ENCODE measurements around the gene NCAPD2.
"Not testable (repeated sequence)": the region's sequence is repeated elsewhere in the genome, so short reads cannot be mapped to it uniquely, and the experiment has no call there.

The NCAPD2 gene

DNA sequence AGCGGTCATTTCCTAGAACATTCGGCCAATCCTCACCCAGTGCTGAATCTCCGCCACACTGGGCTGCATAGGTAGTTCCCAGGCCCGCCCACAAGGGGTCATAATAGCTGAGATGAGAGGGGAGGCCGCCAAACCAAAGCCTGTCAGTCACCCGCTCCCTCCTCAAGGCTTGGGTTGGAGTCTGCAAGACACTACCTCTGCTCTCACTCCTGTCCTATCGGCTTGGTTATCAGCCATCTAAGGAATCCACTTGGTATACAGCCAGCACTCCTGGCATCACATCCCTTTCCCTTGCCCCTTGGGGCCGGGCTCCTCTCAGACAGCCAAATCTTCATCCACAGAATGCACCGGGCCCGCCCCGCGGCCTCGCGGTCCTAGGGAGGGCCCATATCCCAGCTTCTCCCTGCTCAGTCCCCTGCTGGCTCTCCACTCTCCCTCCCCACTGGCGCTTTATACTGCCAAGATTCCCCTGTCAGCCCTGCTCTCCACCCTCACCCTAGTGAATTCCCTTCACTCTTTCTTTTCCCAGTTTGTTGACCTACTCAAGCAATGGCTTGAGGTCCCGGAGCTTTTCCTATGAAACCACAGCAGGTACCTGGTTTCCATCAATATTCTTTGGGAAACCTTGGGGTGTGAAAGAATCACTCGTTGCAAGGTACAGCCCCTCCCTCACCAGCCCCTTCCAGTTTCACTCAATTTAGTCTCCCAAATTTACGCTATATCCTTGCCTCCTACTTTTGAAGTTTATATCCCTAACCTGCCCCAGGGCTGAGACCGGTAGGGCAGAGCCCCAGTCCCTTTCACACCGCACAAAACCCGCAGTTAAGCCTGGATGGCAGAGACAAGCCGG is 60.5 kb downstream of the NCAPD2 start:
- H3K4me1 ChIP-seq (ENCODE audit: insufficient read depth, low read length) = peaks cover 13% of the 10 kb centered on the region; the same call in 1 of the 2 replicates
- no peaks in the 10 kb centered on the region for H3K9me3 ChIP-seq (ENCODE audit: insufficient read depth, low read depth, low read length)
- peak overlapping the region; percentile 62; the same call in 1 of the 2 replicates for H3K9ac ChIP-seq (ENCODE audit: low read depth, low read length)
- WGBS = 9% methylated on average over 22 of the region's 22 CpGs
- peaks cover 42% of the 10 kb centered on the region for H3K36me3 ChIP-seq (ENCODE audit: insufficient read depth, low read length)
- H3K27me3 ChIP-seq (ENCODE audit: insufficient read depth, low read length) = no peaks in the 10 kb centered on the region
- H3K4me3 ChIP-seq (ENCODE audit: low read length) = peak overlapping the region; percentile 80
- no peak overlapping the region for H3K27ac ChIP-seq (ENCODE audit: low read depth, low read length)

- H3K27me3 ChIP-seq (ENCODE audit: insufficient read depth, low read length) = no peaks in the 10 kb centered on the region
- H3K4me1 ChIP-seq (ENCODE audit: insufficient read depth, low read length) = peaks cover 13% of the 10 kb centered on the region; the same call in 1 of the 2 replicates
- peaks cover 43% of the 10 kb centered on the region for H3K36me3 ChIP-seq (ENCODE audit: insufficient read depth, low read length)
- H3K4me3 ChIP-seq (ENCODE audit: low read length) = peak overlapping the region; percentile 80
- H3K27ac ChIP-seq (ENCODE audit: low read depth, low read length) = no peak overlapping the region
- H3K9me3 ChIP-seq (ENCODE audit: insufficient read depth, low read depth, low read length) = no peaks in the 10 kb centered on the region
- peak overlapping the region; percentile 62 for H3K9ac ChIP-seq (ENCODE audit: low read depth, low read length)
- 1% methylated on average over 61 of the region's 61 CpGs for WGBS
Observed at GRCh38 chr12:6555018-6555691, 61.3 kb downstream of the NCAPD2 start.

DNA sequence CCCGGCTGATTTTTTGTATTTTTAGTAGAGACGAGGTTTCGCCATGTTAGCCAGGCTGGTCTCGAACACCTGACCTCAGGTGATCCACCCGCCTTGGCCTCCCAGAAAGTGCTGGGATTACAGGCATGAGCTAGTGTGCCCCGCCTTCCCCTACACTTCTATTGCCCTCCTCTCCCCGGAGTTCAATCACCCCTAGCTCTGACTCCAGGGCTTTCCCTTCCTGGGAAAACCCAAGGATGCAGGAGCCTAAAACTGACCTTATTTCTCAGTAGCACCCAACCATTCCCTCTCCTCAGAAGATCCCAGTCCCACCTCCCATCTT is 62.6 kb downstream of the NCAPD2 start:
- H3K9ac ChIP-seq (ENCODE audit: low read depth, low read length); H3K9me3 ChIP-seq (ENCODE audit: insufficient read depth, low read depth, low read length); H3K27me3 ChIP-seq (ENCODE audit: insufficient read depth, low read length); H3K27ac ChIP-seq (ENCODE audit: low read depth, low read length); H3K4me3 ChIP-seq (ENCODE audit: low read length): not testable (repeated sequence)
- 88% methylated on average over 7 of the region's 7 CpGs for WGBS
- Histone ChIP-seq H3K4me1 (ENCODE audit: insufficient read depth, low read length) (peaks cover 13% of the 10 kb centered on the region; the same call in 1 of the 2 replicates), H3K36me3 (ENCODE audit: insufficient read depth, low read length) (peaks cover 51% of the 10 kb centered on the region)

GRCh38 chr12:6556857-6557256 is 63.0 kb downstream of the NCAPD2 start:
- no peak overlapping the region for H3K27ac ChIP-seq (ENCODE audit: low read depth, low read length)
- WGBS = 90% methylated on average over 4 of the region's 4 CpGs
- H3K9me3 ChIP-seq (ENCODE audit: insufficient read depth, low read depth, low read length) = no peaks in the 10 kb centered on the region
- H3K27me3 ChIP-seq (ENCODE audit: insufficient read depth, low read length) = no peaks in the 10 kb centered on the region
- no peak overlapping the region for H3K9ac ChIP-seq (ENCODE audit: low read depth, low read length)
- H3K36me3 ChIP-seq (ENCODE audit: insufficient read depth, low read length) = peaks cover 53% of the 10 kb centered on the region
- no peak overlapping the region for H3K4me3 ChIP-seq (ENCODE audit: low read length)
- peaks cover 13% of the 10 kb centered on the region; the same call in 1 of the 2 replicates for H3K4me1 ChIP-seq (ENCODE audit: insufficient read depth, low read length)

DNA sequence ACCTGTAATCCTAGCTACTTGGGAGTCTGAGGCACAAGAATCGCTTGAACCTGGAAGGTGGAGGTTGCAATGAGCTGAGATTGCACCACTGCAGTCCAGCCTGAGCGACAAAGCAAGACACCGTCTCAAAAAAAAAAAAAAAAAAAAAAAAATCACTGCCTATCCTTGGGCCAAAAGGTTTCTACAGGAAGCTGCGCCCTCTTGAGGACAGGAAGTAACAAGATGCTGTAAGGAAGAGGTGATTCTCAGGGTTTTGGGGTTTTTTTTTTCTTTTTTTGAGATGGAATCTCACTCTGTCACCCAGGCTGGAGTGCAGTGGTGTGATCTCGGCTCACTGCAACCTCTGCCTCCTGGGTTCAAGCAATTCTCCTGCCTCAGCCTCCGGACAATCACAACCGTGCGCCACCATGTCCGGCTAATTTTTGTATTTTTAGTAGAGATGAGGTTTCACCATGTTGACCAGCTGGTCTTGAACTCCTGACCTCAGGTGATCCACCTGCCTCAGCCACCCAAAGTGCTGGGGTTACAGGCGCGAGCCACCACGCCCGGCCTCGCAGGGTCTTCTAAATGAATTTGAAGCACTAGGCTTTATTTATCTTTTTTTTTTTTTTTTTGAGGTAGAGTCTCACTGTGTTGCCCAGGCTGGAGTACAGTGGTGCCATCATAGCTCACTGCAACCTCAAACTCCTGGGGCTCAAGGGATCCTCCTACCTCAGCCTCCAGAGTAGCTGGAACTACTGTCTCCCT is 64.3 kb downstream of the NCAPD2 start:
- Histone ChIP-seq H3K36me3 (ENCODE audit: insufficient read depth, low read length) (peaks cover 60% of the 10 kb centered on the region), H3K4me1 (ENCODE audit: insufficient read depth, low read length) (peaks cover 13% of the 10 kb centered on the region; the same call in 1 of the 2 replicates)
- H3K9me3 ChIP-seq (ENCODE audit: insufficient read depth, low read depth, low read length); H3K4me3 ChIP-seq (ENCODE audit: low read length); H3K27me3 ChIP-seq (ENCODE audit: insufficient read depth, low read length); H3K27ac ChIP-seq (ENCODE audit: low read depth, low read length); H3K9ac ChIP-seq (ENCODE audit: low read depth, low read length): not testable (repeated sequence)
- WGBS = 87% methylated on average over 12 of the region's 14 CpGs

DNA sequence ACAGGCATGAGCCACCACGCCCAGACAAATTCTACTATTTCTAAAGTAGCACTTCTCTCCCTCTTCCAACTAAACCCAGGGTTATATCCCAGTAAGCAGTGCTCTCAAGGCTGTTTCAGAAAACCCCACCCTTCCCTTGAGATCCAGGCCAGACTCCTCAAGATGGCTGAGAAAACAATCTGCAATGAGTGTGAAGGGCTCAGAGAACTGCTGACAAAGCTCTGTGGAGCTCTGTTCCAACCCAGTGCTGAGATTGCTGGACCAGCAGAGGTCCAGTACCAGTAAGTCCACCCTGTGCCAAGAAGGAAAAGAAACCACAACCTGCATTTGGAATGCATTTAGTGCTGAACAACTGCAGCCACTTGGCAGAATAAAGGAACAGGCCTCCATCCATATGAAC is 65.6 kb downstream of the NCAPD2 start:
- Histone ChIP-seq H3K36me3 (ENCODE audit: insufficient read depth, low read length) (peaks cover 73% of the 10 kb centered on the region), H3K4me3 (ENCODE audit: low read length) (no peak overlapping the region), H3K9me3 (ENCODE audit: insufficient read depth, low read depth, low read length) (no peaks in the 10 kb centered on the region), H3K27me3 (ENCODE audit: insufficient read depth, low read length) (no peaks in the 10 kb centered on the region), H3K4me1 (ENCODE audit: insufficient read depth, low read length) (peaks cover 5% of the 10 kb centered on the region; the same call in 1 of the 2 replicates), H3K27ac (ENCODE audit: low read depth, low read length) (no peak overlapping the region), H3K9ac (ENCODE audit: low read depth, low read length) (no peak overlapping the region)
- 97% methylated on average over 1 of the region's 1 CpG for WGBS

DNA sequence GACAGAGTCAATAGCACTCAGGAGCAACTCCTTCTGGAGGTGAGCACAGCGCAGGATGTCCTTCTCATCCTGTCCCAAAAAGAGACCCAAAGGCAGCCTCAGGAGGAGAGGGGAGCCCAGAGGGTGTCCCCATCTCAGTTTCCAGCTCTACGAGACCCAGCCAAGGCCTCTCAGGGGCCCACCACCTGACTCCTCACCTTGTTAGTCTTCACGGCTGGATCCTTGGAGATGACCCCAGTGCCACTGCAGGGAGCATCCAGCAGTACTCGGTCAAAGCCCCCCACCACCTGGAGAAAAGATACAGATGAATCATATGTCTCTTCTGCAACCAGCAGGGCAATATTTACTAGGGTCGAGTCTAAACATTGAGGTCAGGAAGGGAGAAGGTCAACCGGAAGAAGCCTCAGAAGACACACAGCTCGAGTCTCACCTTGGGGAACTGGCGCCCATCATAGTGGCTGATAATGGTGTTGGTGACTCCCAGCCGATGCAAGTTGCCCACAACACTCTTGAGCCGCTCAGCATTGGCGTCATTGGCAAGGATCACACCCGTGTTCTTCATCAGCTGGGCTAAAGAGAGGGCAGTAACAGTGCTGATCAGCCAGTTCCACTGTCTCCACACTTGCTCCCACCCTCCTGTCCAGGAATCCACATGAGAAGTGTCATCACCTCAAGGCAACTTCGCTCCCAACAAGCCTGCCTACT is 66.8 kb downstream of the NCAPD2 start:
- no peaks in the 10 kb centered on the region for H3K4me1 ChIP-seq (ENCODE audit: insufficient read depth, low read length)
- H3K27ac ChIP-seq (ENCODE audit: low read depth, low read length) = no peak overlapping the region
- no peak overlapping the region for H3K4me3 ChIP-seq (ENCODE audit: low read length)
- H3K9ac ChIP-seq (ENCODE audit: low read depth, low read length) = no peak overlapping the region
- 96% methylated on average over 13 of the region's 13 CpGs for WGBS
- peaks cover 84% of the 10 kb centered on the region for H3K36me3 ChIP-seq (ENCODE audit: insufficient read depth, low read length)
- H3K27me3 ChIP-seq (ENCODE audit: insufficient read depth, low read length) = no peaks in the 10 kb centered on the region
- no peaks in the 10 kb centered on the region for H3K9me3 ChIP-seq (ENCODE audit: insufficient read depth, low read depth, low read length)

DNA sequence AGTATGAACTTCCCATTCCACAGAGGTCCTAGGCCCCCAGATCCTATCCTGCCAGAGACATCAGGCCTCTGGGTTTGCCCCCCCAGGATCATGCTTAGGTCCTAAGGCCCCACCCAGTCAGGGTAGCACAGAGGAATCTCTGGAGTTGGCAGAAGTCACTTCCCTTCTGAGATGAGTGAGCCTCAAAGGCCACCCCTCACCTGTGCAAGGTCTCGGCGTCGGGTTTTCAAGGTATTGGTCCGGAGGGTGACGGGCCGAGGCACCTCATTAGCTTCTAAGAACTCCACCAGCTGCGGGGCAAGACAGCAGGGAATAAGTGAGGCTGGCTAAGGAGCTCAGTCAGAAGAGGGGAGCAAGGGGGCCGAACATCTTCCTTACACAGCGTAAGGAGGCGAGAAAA is 69.0 kb downstream of the NCAPD2 start:
- Histone ChIP-seq H3K9ac (ENCODE audit: low read depth, low read length) (no peak overlapping the region), H3K27me3 (ENCODE audit: insufficient read depth, low read length) (no peaks in the 10 kb centered on the region), H3K27ac (ENCODE audit: low read depth, low read length) (no peak overlapping the region), H3K9me3 (ENCODE audit: insufficient read depth, low read depth, low read length) (no peaks in the 10 kb centered on the region), H3K36me3 (ENCODE audit: insufficient read depth, low read length) (peaks cover 85% of the 10 kb centered on the region), H3K4me3 (ENCODE audit: low read length) (no peak overlapping the region), H3K4me1 (ENCODE audit: insufficient read depth, low read length) (0 out of 2 replicates have a peak, but pooled peaks cover 5% of the 10 kb centered on the region)
- 94% methylated on average over 10 of the region's 10 CpGs for WGBS

GRCh38 chr12:6563448-6564050 is 69.6 kb downstream of the NCAPD2 start:
- H3K4me1 ChIP-seq (ENCODE audit: insufficient read depth, low read length) = 0 out of 2 replicates have a peak, but pooled peaks cover 5% of the 10 kb centered on the region
- H3K27me3 ChIP-seq (ENCODE audit: insufficient read depth, low read length) = no peaks in the 10 kb centered on the region
- H3K4me3 ChIP-seq (ENCODE audit: low read length) = no peak overlapping the region
- H3K36me3 ChIP-seq (ENCODE audit: insufficient read depth, low read length) = peaks cover 84% of the 10 kb centered on the region
- H3K9me3 ChIP-seq (ENCODE audit: insufficient read depth, low read depth, low read length) = no peaks in the 10 kb centered on the region
- no peak overlapping the region for H3K27ac ChIP-seq (ENCODE audit: low read depth, low read length)
- 89% methylated on average over 8 of the region's 8 CpGs for WGBS
- H3K9ac ChIP-seq (ENCODE audit: low read depth, low read length) = no peak overlapping the region

DNA sequence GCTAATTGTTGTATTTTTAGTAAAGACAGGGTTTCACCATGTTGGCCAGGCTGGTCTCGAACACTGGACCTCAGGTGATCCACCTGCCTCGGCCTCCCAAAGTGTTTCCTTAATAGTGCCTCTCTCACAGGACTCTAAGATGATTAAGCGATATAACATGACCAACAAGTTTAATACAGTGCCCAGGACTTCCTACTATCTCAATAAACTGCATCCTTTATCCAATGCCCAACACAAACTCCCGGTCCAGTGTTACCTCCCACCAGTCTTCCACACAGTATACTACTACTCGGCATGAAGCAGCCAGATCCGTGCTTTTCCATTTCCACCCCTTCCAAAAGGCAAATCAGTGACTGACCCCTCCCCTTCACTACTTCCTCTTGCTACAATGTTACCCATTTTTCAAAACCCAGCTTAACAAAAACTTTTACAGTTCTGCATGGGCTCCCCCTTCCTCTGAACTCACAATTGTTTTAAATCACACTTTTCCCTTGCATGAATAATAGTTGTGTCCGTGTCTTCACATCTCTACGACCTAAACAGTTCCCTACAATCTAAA is 73.3 kb downstream of the NCAPD2 start:
- Histone ChIP-seq H3K36me3 (ENCODE audit: insufficient read depth, low read length) (peaks cover 76% of the 10 kb centered on the region), H3K9me3 (ENCODE audit: insufficient read depth, low read depth, low read length) (no peaks in the 10 kb centered on the region), H3K27me3 (ENCODE audit: insufficient read depth, low read length) (no peaks in the 10 kb centered on the region), H3K4me3 (ENCODE audit: low read length) (peak overlapping the region; percentile 79), H3K4me1 (ENCODE audit: insufficient read depth, low read length) (0 out of 2 replicates have a peak, but pooled peaks cover 5% of the 10 kb centered on the region), H3K27ac (ENCODE audit: low read depth, low read length) (no peak overlapping the region), H3K9ac (ENCODE audit: low read depth, low read length) (peak overlapping the region; percentile 90)
- 53% methylated on average over 8 of the region's 8 CpGs for WGBS

Data from HUES64 (cell line).